Adrenal gland (tissue), 5 donors: ENCODE measurements around the gene ABTB2.

Source experiments
- POLR2A ChIP-seq, 2 donors: fragments of 450-650 bp; IDR thresholded peaks; one replicate each; pipeline ENCODE4 v1.6.1; 2017; ENCODE audit warnings: antibody characterized with exemption in 2 of 2, mild to moderate bottlenecking in 2 of 2, moderate library complexity in 1 of 2
- TF ChIP-seq, protein P1 (sequence below), 6 experiments: fragments of 450-650 bp in 4 of 6; fragments of 200-600 bp in 2 of 6; sonication (generic) in 1 of 6; IDR thresholded peaks; 1 replicate in 5 of 6; 2 replicates in 1 of 6; pipeline versions ENCODE4 v1.5.1 to v1.8.0; 2016 to 2021; ENCODE audit warnings: antibody characterized with exemption in 6 of 6, mild to moderate bottlenecking in 2 of 6, moderate library complexity in 1 of 6
- donor health status: DM: no; HTN: no; CAD: no.

- TF ChIP-seq, protein P1, sequence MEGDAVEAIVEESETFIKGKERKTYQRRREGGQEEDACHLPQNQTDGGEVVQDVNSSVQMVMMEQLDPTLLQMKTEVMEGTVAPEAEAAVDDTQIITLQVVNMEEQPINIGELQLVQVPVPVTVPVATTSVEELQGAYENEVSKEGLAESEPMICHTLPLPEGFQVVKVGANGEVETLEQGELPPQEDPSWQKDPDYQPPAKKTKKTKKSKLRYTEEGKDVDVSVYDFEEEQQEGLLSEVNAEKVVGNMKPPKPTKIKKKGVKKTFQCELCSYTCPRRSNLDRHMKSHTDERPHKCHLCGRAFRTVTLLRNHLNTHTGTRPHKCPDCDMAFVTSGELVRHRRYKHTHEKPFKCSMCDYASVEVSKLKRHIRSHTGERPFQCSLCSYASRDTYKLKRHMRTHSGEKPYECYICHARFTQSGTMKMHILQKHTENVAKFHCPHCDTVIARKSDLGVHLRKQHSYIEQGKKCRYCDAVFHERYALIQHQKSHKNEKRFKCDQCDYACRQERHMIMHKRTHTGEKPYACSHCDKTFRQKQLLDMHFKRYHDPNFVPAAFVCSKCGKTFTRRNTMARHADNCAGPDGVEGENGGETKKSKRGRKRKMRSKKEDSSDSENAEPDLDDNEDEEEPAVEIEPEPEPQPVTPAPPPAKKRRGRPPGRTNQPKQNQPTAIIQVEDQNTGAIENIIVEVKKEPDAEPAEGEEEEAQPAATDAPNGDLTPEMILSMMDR (IDR thresholded peaks at IDR 0.05), result no peak
- no peak for TF ChIP-seq POLR2A (IDR thresholded peaks at IDR 0.05)
Measured at GRCh38 chr11:34235189-34235588, 122.6 kb downstream of the ABTB2 start.
